ENCODE results near the gene IDUA. TPM values are rescaled to one million over a fixed set of nuclear protein-coding genes. Genes with fewer than 3 reads are reported as not detected.

Gene IDUA
- total RNA-seq, 2 experiments from 2014 or later = 6.4 to 9.0 TPM

GRCh38 chr4:951186-951585 is 35.7 kb upstream of the IDUA start:
- Mint-ChIP-seq H3K9me3 (ENCODE audit: low read depth) (no peaks in the 10 kb centered on the region), H3K27me3 (no peaks in the 10 kb centered on the region), H3K27ac (no peak overlapping the region), H3K4me1 (no peaks in the 10 kb centered on the region), H3K36me3 (ENCODE audit: low read depth) (peaks cover 11% of the 10 kb centered on the region), H3K4me3 (no peak overlapping the region)
- ATAC-seq (no peak), DNase-seq (no peak)
- POLR2A ChIA-PET = no interaction called here
- CTCF ChIA-PET = no interaction called here
- intact Hi-C loops (cut with DNase I, micrococcal nuclease) = no loop called here

GRCh38 chr4:951594-952468 is 35.0 kb upstream of the IDUA start:
- no peak overlapping the region for H3K27ac Mint-ChIP-seq
- no peaks in the 10 kb centered on the region for H3K9me3 Mint-ChIP-seq (ENCODE audit: low read depth)
- ChIA-PET POLR2A (no interaction called here), CTCF (no interaction called here)
- H3K36me3 Mint-ChIP-seq (ENCODE audit: low read depth) = peaks cover 11% of the 10 kb centered on the region
- intact Hi-C loops (cut with DNase I, micrococcal nuclease) = no loop called here
- no peaks in the 10 kb centered on the region for H3K27me3 Mint-ChIP-seq
- ATAC-seq (no peak), DNase-seq (no peak)
- no peaks in the 10 kb centered on the region for H3K4me1 Mint-ChIP-seq
- H3K4me3 Mint-ChIP-seq = no peak overlapping the region

GRCh38 chr4:952881-953573 is 33.8 kb upstream of the IDUA start:
- H3K4me3 Mint-ChIP-seq = no peak overlapping the region
- H3K27ac Mint-ChIP-seq = no peak overlapping the region
- ATAC-seq (no peak), DNase-seq (no peak)
- H3K36me3 Mint-ChIP-seq (ENCODE audit: low read depth) = peaks cover 11% of the 10 kb centered on the region
- H3K9me3 Mint-ChIP-seq (ENCODE audit: low read depth) = no peaks in the 10 kb centered on the region
- intact Hi-C loops (cut with DNase I, micrococcal nuclease) = no loop called here
- POLR2A ChIA-PET = no interaction called here
- no peaks in the 10 kb centered on the region for H3K4me1 Mint-ChIP-seq
- CTCF ChIA-PET = no interaction called here
- H3K27me3 Mint-ChIP-seq = no peaks in the 10 kb centered on the region

- ChIA-PET POLR2A (interaction anchor here (0.6 kb wide), 1 partner anchor 310 kb away, joined by 5 read pairs; no protein-coding TSS in a partner anchor), CTCF (no interaction called here)
- H3K9me3 Mint-ChIP-seq (ENCODE audit: low read depth) = no peaks in the 10 kb centered on the region
- H3K27ac Mint-ChIP-seq = no peak overlapping the region
- no peak overlapping the region for H3K4me3 Mint-ChIP-seq
- no peaks in the 10 kb centered on the region for H3K27me3 Mint-ChIP-seq
- H3K4me1 Mint-ChIP-seq = no peaks in the 10 kb centered on the region
- no peak for ATAC-seq
- H3K36me3 Mint-ChIP-seq (ENCODE audit: low read depth) = peaks cover 11% of the 10 kb centered on the region
- no peak for DNase-seq
- intact Hi-C loops (cut with DNase I, micrococcal nuclease) = no loop called here
These were observed 33.3 kb upstream of the IDUA start for GRCh38 chr4:953574-953915.

- ChIA-PET CTCF (no interaction called here), POLR2A (interaction anchor here (0.6 kb wide), 1 partner anchor 311 kb away, joined by 5 read pairs; no protein-coding TSS in a partner anchor)
- intact Hi-C loops (cut with DNase I, micrococcal nuclease) = no loop called here
- H3K27ac Mint-ChIP-seq = no peak overlapping the region
- no peak for ATAC-seq
- no peak overlapping the region for H3K4me3 Mint-ChIP-seq
- no peak for DNase-seq
- no peaks in the 10 kb centered on the region for H3K4me1 Mint-ChIP-seq
- H3K27me3 Mint-ChIP-seq = no peaks in the 10 kb centered on the region
- H3K9me3 Mint-ChIP-seq (ENCODE audit: low read depth) = no peaks in the 10 kb centered on the region
- H3K36me3 Mint-ChIP-seq (ENCODE audit: low read depth) = peaks cover 11% of the 10 kb centered on the region
These were observed 32.4 kb upstream of the IDUA start for GRCh38 chr4:954211-955020.

- H3K4me1 Mint-ChIP-seq = no peaks in the 10 kb centered on the region
- peaks cover 11% of the 10 kb centered on the region for H3K36me3 Mint-ChIP-seq (ENCODE audit: low read depth)
- CTCF ChIA-PET = no interaction called here
- DNase-seq = no peak
- H3K27me3 Mint-ChIP-seq = no peaks in the 10 kb centered on the region
- no peak overlapping the region for H3K27ac Mint-ChIP-seq
- ATAC-seq = no peak
- POLR2A ChIA-PET = no interaction called here
- H3K4me3 Mint-ChIP-seq = no peak overlapping the region
- H3K9me3 Mint-ChIP-seq (ENCODE audit: low read depth) = no peaks in the 10 kb centered on the region
- intact Hi-C loops (cut with DNase I, micrococcal nuclease) = no loop called here
These were observed 31.5 kb upstream of the IDUA start for GRCh38 chr4:955161-955921.

GRCh38 chr4:955931-956381 is 30.9 kb upstream of the IDUA start:
- Mint-ChIP-seq H3K27me3 (no peaks in the 10 kb centered on the region), H3K36me3 (ENCODE audit: low read depth) (peaks cover 11% of the 10 kb centered on the region), H3K27ac (no peak overlapping the region), H3K4me1 (no peaks in the 10 kb centered on the region), H3K9me3 (ENCODE audit: low read depth) (no peaks in the 10 kb centered on the region), H3K4me3 (no peak overlapping the region)
- POLR2A ChIA-PET = no interaction called here
- CTCF ChIA-PET = no interaction called here
- intact Hi-C loops (cut with DNase I, micrococcal nuclease) = no loop called here
- ATAC-seq = no peak
- DNase-seq = no peak

GRCh38 chr4:956531-957230 is 30.2 kb upstream of the IDUA start:
- Mint-ChIP-seq H3K36me3 (ENCODE audit: low read depth) (peaks cover 11% of the 10 kb centered on the region), H3K4me3 (no peak overlapping the region), H3K27ac (no peak overlapping the region), H3K27me3 (no peaks in the 10 kb centered on the region), H3K4me1 (no peaks in the 10 kb centered on the region), H3K9me3 (ENCODE audit: low read depth) (no peaks in the 10 kb centered on the region)
- ChIA-PET POLR2A (no interaction called here), CTCF (interaction anchor here (0.6 kb wide), 1 partner anchor 291 kb away, joined by 3 read pairs; no protein-coding TSS in a partner anchor)
- no peak for DNase-seq
- intact Hi-C loops (cut with DNase I, micrococcal nuclease) = no loop called here
- ATAC-seq = no peak

GRCh38 chr4:957231-957580 is 29.6 kb upstream of the IDUA start:
- Mint-ChIP-seq H3K9me3 (ENCODE audit: low read depth) (no peaks in the 10 kb centered on the region), H3K36me3 (ENCODE audit: low read depth) (peaks cover 12% of the 10 kb centered on the region), H3K27ac (no peak overlapping the region), H3K4me1 (no peaks in the 10 kb centered on the region), H3K4me3 (no peak overlapping the region), H3K27me3 (no peaks in the 10 kb centered on the region)
- POLR2A ChIA-PET = no interaction called here
- CTCF ChIA-PET = interaction anchor here (0.6 kb wide), 1 partner anchor 290 kb away, joined by 3 read pairs; no protein-coding TSS in a partner anchor
- no peak for DNase-seq
- no peak for ATAC-seq
- intact Hi-C loops (cut with DNase I, micrococcal nuclease) = no loop called here

GRCh38 chr4:957581-958313 is 29.1 kb upstream of the IDUA start:
- Mint-ChIP-seq H3K27me3 (no peaks in the 10 kb centered on the region), H3K4me3 (no peak overlapping the region), H3K27ac (no peak overlapping the region), H3K36me3 (ENCODE audit: low read depth) (peaks cover 12% of the 10 kb centered on the region), H3K4me1 (no peaks in the 10 kb centered on the region), H3K9me3 (ENCODE audit: low read depth) (no peaks in the 10 kb centered on the region)
- intact Hi-C loops (cut with DNase I, micrococcal nuclease) = no loop called here
- CTCF ChIA-PET = interaction anchor here (0.6 kb wide), 1 partner anchor 290 kb away, joined by 3 read pairs; no protein-coding TSS in a partner anchor
- ATAC-seq (no peak), DNase-seq (no peak)
- POLR2A ChIA-PET = no interaction called here

Measured in activated CD4-positive, alpha-beta T cell treated with anti-CD3 and anti-CD28 coated beads for 36 hours (primary cell).